AG10803 (cell line): ENCODE data around the gene INPP5E.

Source experiments
- DNase-seq: peaks from one replicate; pipeline ENCODE4 v3.0.0; 2010; ENCODE audit warnings: low read depth
- H3K4me3 ChIP-seq: 2 replicates; pipeline ENCODE4 v1.5.1; 2011; ENCODE audit warnings: mild to moderate bottlenecking, low read length, control low read depth
- TF ChIP-seq, protein P1 (sequence below): conservative IDR thresholded peaks from 2 replicates; pipeline ENCODE4 v1.5.1; 2011; ENCODE audit warnings: mild to moderate bottlenecking, low read length, control low read depth, inconsistent platforms

Gene INPP5E

DNA sequence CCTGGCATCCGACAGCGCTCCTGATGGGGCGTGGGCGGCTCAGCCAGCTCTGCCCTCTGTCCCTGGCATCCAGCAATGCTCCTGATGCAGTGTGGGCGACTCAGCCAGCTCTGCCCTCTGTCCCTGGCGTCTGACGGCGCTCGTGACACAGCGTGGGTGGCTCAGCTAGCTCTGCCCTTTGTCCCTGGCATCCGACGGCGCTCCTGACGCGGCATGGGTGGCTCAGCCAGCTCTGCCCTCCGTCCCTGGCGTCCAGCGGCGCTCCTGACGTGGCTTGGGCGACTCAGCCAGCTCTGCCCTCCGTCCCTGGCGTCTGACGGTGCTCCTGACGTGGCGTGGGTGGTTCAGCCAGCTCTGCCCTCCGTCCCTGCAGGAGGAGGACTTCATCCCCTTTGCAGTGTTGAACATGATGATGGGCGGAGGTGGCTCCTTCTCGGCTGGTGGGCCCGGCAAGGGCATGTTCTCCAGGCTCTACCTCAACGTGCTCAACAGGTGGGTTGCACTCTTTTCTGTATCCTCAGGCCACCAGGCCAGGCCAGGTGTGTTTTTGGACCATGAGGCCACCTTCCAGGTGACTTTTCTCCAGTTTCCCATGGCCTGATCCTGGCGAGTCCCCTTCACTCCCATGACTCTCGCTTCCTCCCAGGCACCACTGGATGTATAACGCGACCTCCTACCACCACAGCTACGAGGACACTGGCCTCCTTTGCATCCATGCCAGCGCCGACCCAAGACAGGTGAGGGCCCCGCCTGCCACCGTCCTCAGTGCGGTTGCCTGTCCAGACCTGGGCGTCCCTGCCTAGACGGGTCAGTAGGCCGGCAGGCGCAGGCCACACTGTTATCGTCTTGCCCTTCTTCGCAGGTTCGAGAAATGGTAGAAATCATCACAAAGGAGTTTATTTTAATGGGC, 21.2 kb downstream of the INPP5E start:
- no peak for DNase-seq
- H3K4me3 ChIP-seq: no peak overlapping the region
- TF ChIP-seq, protein P1, sequence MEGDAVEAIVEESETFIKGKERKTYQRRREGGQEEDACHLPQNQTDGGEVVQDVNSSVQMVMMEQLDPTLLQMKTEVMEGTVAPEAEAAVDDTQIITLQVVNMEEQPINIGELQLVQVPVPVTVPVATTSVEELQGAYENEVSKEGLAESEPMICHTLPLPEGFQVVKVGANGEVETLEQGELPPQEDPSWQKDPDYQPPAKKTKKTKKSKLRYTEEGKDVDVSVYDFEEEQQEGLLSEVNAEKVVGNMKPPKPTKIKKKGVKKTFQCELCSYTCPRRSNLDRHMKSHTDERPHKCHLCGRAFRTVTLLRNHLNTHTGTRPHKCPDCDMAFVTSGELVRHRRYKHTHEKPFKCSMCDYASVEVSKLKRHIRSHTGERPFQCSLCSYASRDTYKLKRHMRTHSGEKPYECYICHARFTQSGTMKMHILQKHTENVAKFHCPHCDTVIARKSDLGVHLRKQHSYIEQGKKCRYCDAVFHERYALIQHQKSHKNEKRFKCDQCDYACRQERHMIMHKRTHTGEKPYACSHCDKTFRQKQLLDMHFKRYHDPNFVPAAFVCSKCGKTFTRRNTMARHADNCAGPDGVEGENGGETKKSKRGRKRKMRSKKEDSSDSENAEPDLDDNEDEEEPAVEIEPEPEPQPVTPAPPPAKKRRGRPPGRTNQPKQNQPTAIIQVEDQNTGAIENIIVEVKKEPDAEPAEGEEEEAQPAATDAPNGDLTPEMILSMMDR: no peak

- DNase-seq: no peak
- H3K4me3 ChIP-seq: no peak overlapping the region
- TF ChIP-seq, protein P1: no peak
These were observed 22.7 kb downstream of the INPP5E start for GRCh38 chr9:136416914-136417313.

GRCh38 chr9:136416427-136416826, 23.2 kb downstream of the INPP5E start:
- DNase-seq: no peak
- TF ChIP-seq, protein P1: no peak
- no peak overlapping the region for H3K4me3 ChIP-seq

DNA sequence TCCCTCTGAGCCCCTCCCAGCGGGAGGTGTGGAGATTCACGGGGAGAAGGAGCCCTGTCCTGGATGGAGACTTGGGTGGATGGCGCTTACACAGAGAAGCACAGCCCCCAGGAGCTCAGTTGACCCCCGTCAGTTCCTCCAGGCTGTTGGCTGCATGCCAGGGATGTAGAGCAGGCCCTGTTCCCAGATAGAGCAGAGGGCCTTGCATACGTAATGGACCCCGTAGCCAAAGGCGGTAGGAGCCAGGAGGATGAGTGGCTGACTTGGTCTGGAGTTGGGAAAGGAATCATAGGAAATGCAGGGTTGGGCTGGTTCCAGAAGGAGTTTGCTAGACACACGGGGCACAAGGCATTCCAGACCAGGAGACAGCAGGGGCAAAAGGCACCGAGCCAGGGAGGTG, 26.7 kb downstream of the INPP5E start:
- TF ChIP-seq, protein P1: no peak
- no peak for DNase-seq
- H3K4me3 ChIP-seq: no peak overlapping the region; the same call in 1 of the 2 replicates

GRCh38 chr9:136411378-136411777, 28.3 kb downstream of the INPP5E start:
- DNase-seq: no peak
- peak overlapping the region; percentile 94 for H3K4me3 ChIP-seq
- TF ChIP-seq, protein P1: no peak

- peak within 1 kb of the TSS; percentile 94 for H3K4me3 ChIP-seq
- DNase-seq: peak; percentile 82
- TF ChIP-seq, protein P1: no peak
These were observed 29.0 kb downstream of the INPP5E start, which contains the start of the genes ENTR1 and PMPCA for GRCh38 chr9:136410500-136411287. ENTR1 (minus strand) TSS chr9:136410614; CDS start chr9:136410397, 217 bp downstream. PMPCA (plus strand) TSS chr9:136410658; CDS start chr9:136410669, 11 bp downstream.
